Sigmoid colon (tissue), 7 donors: Measurements from ENCODE around the gene PAX2. TPM values are rescaled to one million over a fixed set of nuclear protein-coding genes. Genes with fewer than 3 reads are reported as not detected.

Experiments used
- DNase-seq: peaks from one replicate; pipeline ENCODE4 v3.0.0-alpha.2; 2019
- H3K27ac ChIP-seq, 4 donors: fragments of 200-600 bp; sonication (generic); one replicate each; pipeline ENCODE4 v1.5.1; 2016 to 2019; ENCODE audit warnings: mild to moderate bottlenecking in 1 of 4
- H3K27me3 ChIP-seq, 3 donors: fragments of 200-600 bp; sonication (generic); one replicate each; pipeline ENCODE4 v1.5.1; 2019; ENCODE audit warnings: mild to moderate bottlenecking in 1 of 3
- H3K36me3 ChIP-seq, 4 donors: fragments of 200-600 bp; sonication (generic); one replicate each; pipeline ENCODE4 v1.5.1; 2016 to 2019
- H3K4me1 ChIP-seq, 4 donors: fragments of 200-600 bp; sonication (generic); one replicate each; pipeline ENCODE4 v1.5.1; 2017 to 2019
- H3K4me3 ChIP-seq, 4 donors: fragments of 200-600 bp; sonication (generic); one replicate each; pipeline ENCODE4 v1.5.1; 2017 to 2019; ENCODE audit warnings: mild to moderate bottlenecking in 2 of 4, moderate library complexity in 1 of 4
- H3K9me3 ChIP-seq, 4 donors: fragments of 200-600 bp in 3 of 4; sonication (generic) in 3 of 4; one replicate each; pipeline versions ENCODE4 v1.5.1 to v1.6.1; 2013 to 2019
- CTCF ChIP-seq, 4 experiments: fragments of 450-650 bp in 3 of 4; fragments of 200-600 bp in 1 of 4; IDR thresholded peaks; one replicate each; pipeline ENCODE4 v1.5.1; 2016 to 2019; ENCODE audit warnings: antibody characterized with exemption in 4 of 4, mild to moderate bottlenecking in 3 of 4, moderate library complexity in 2 of 4
- EP300 ChIP-seq, 4 donors: sonication (generic); formaldehyde crosslinking; IDR thresholded peaks; one replicate each; pipeline ENCODE4 v1.6.1; 2017; ENCODE audit warnings: antibody characterized with exemption in 4 of 4
- POLR2A ChIP-seq, 2 donors: fragments of 450-650 bp; IDR thresholded peaks; one replicate each; pipeline ENCODE4 v1.6.1; 2016; ENCODE audit warnings: antibody characterized with exemption in 2 of 2, mild to moderate bottlenecking in 2 of 2, moderate library complexity in 2 of 2
- POLR2AphosphoS5 ChIP-seq, 4 donors: sonication (generic); formaldehyde crosslinking; IDR thresholded peaks; one replicate each; pipeline ENCODE4 v1.6.1; 2017; ENCODE audit warnings: antibody characterized with exemption in 4 of 4
- WGBS, 2 donors: extraction: QIAGEN DNeasy Blood & Tissue Kit; methylation state at CpG; one replicate each; pipeline ENCODE4 v1.1.7; 2013; 5-methylcytosine and 5-hydroxymethylcytosine counted together
- intact Hi-C: fragments of 100-400 bp; cut with DNase I; formaldehyde crosslinking; loops from one replicate; pipeline ENCODE4 v1.15.1; 2023
- polyA plus RNA-seq, 3 donors: library from polyadenylated mRNA; stranded (reverse); fragments of 200-250 nt; gene quantifications; one replicate each; pipeline ENCODE4 v1.2.3, GENCODE V29; 2013
- total RNA-seq, 4 donors: library from RNA; depleted of rRNA; stranded (reverse); fragments of >200 nt; gene quantifications; one replicate each; pipeline ENCODE4 v1.1.0, GENCODE V29; 2016
- donor health status: healthy with polysubstance abuse.
- donor health status: Bipolar disorder and iron deficiency.
- donor health status: healthy.

PAX2 gene
- total and polyA plus RNA-seq, 7 donors: not detected

- no peak for TF ChIP-seq EP300 (IDR thresholded peaks at IDR 0.05)
- TF ChIP-seq POLR2AphosphoS5 (IDR thresholded peaks at IDR 0.05): no peak
- TF ChIP-seq POLR2A (IDR thresholded peaks at IDR 0.05): no peak
- no peak for TF ChIP-seq CTCF (IDR thresholded peaks at IDR 0.05)
- intact Hi-C loops: no loop called here
- H3K9me3 ChIP-seq: no peaks in the 10 kb centered on the region
- H3K27me3 ChIP-seq: peaks cover 60 to 100% (median 77%) of the 10 kb centered on the region in 3 donors
- no peaks in the 10 kb centered on the region for H3K36me3 ChIP-seq
- peak; percentile 63 for DNase-seq
- WGBS, 2 donors: 1% methylated on average over 68 of the region's 68 CpGs
- no peak overlapping the region for H3K27ac ChIP-seq
- peak overlapping the region in 3 of 4 donors; percentile 22 to 40 (median 38) for H3K4me3 ChIP-seq
- peaks cover 0 to 36% (median 34%) of the 10 kb centered on the region in 4 donors for H3K4me1 ChIP-seq
Observed at GRCh38 chr10:100826983-100827818, 81.8 kb downstream of the PAX2 start.

GRCh38 chr10:100827819-100828737, 82.7 kb downstream of the PAX2 start:
- Histone ChIP-seq H3K9me3 (no peaks in the 10 kb centered on the region), H3K27me3 (peaks cover 60 to 100% (median 82%) of the 10 kb centered on the region in 3 donors)

GRCh38 chr10:100828738-100829096, 83.3 kb downstream of the PAX2 start:
- Histone ChIP-seq H3K27ac (no peak overlapping the region), H3K4me3 (peak overlapping the region in 3 of 4 donors; percentile 22 to 40 (median 38)), H3K36me3 (no peaks in the 10 kb centered on the region), H3K4me1 (peaks cover 0 to 36% (median 34%) of the 10 kb centered on the region in 4 donors), H3K27me3 (peaks cover 60 to 99% (median 82%) of the 10 kb centered on the region in 3 donors), H3K9me3 (no peaks in the 10 kb centered on the region)
- peak; percentile 40 for DNase-seq
- WGBS, 2 donors: 0 to 1% methylated on average over 20 of the region's 20 CpGs
- intact Hi-C loops: no loop called here
- no peak for TF ChIP-seq POLR2A (IDR thresholded peaks at IDR 0.05)
- no peak for TF ChIP-seq POLR2AphosphoS5 (IDR thresholded peaks at IDR 0.05)
- TF ChIP-seq EP300 (IDR thresholded peaks at IDR 0.05): no peak
- TF ChIP-seq CTCF (IDR thresholded peaks at IDR 0.05): no peak

More at GRCh38 chr10:100827819-100828737, 82.7 kb downstream of the PAX2 start:
- DNase-seq: peak; percentile 62
- no peak for TF ChIP-seq POLR2AphosphoS5 (IDR thresholded peaks at IDR 0.05)
- no peak for TF ChIP-seq CTCF (IDR thresholded peaks at IDR 0.05)
- TF ChIP-seq EP300 (IDR thresholded peaks at IDR 0.05): no peak
- no peak for TF ChIP-seq POLR2A (IDR thresholded peaks at IDR 0.05)
- 1 to 2% methylated on average over 69 of the region's 69 CpGs for WGBS, 2 donors
- Histone ChIP-seq H3K4me3 (peak overlapping the region in 3 of 4 donors; percentile 22 to 40 (median 38)), H3K27ac (no peak overlapping the region), H3K4me1 (peaks cover 0 to 36% (median 34%) of the 10 kb centered on the region in 4 donors), H3K36me3 (no peaks in the 10 kb centered on the region)
- intact Hi-C loops: no loop called here

GRCh38 chr10:100829097-100829870, 83.9 kb downstream of the PAX2 start:
- DNase-seq: no peak
- Histone ChIP-seq H3K4me1 (peaks cover 0 to 36% (median 34%) of the 10 kb centered on the region in 4 donors), H3K27ac (no peak overlapping the region), H3K36me3 (no peaks in the 10 kb centered on the region), H3K9me3 (no peaks in the 10 kb centered on the region), H3K27me3 (peaks cover 60 to 94% (median 81%) of the 10 kb centered on the region in 3 donors), H3K4me3 (peak overlapping the region in 3 of 4 donors; percentile 22 to 40 (median 38))
- intact Hi-C loops: no loop called here
- WGBS, 2 donors: 3 to 4% methylated on average over 58 of the region's 58 CpGs
- TF ChIP-seq POLR2AphosphoS5 (IDR thresholded peaks at IDR 0.05) (no peak), CTCF (IDR thresholded peaks at IDR 0.05) (no peak)
